AG04449 (cell line): ENCODE measurements around the gene RHOH.

Experiments
- CTCF ChIA-PET: fragments of 350-600 bp; formaldehyde crosslinking; extraction: SDS; loops from one replicate; lab custom pipeline; 2021; ENCODE audit warnings: antibody characterized with exemption; lab: Yijun Ruan, JAX
- POLR2A ChIA-PET: fragments of 400-600, 350-600 bp; formaldehyde crosslinking; extraction: SDS; loops from one replicate; lab custom pipeline; 2020; ENCODE audit warnings: antibody characterized with exemption, inconsistent platforms; lab: Yijun Ruan, JAX
- DNase-seq: peaks from one replicate; pipeline ENCODE4 v3.0.0-alpha.2; 2010; ENCODE audit warnings: low read depth, low spot score
- H3K4me3 ChIP-seq: 2 replicates; pipeline ENCODE4 v1.5.1; 2011; ENCODE audit warnings: low read depth, mild to moderate bottlenecking, control low read depth, low read length
- CTCF ChIP-seq: IDR thresholded peaks from one replicate; pipeline ENCODE4 v1.5.1; 2011; ENCODE audit warnings: mild to moderate bottlenecking, moderate library complexity, low read length, control low read depth, inconsistent platforms; ENCODE audit not compliant: insufficient read depth; ENCODE audit errors: missing control alignments

Gene RHOH

GRCh38 chr4:40211224-40212185 lies 14.7 kb downstream of the RHOH start:
- CTCF ChIA-PET: interaction anchor here (1.3 kb wide), 1 partner anchor 98 kb away, joined by 5 read pairs; no protein-coding TSS in a partner anchor
- no peak for TF ChIP-seq CTCF
- POLR2A ChIA-PET: no interaction called here
- H3K4me3 ChIP-seq: no peak overlapping the region
- DNase-seq: no peak

DNA sequence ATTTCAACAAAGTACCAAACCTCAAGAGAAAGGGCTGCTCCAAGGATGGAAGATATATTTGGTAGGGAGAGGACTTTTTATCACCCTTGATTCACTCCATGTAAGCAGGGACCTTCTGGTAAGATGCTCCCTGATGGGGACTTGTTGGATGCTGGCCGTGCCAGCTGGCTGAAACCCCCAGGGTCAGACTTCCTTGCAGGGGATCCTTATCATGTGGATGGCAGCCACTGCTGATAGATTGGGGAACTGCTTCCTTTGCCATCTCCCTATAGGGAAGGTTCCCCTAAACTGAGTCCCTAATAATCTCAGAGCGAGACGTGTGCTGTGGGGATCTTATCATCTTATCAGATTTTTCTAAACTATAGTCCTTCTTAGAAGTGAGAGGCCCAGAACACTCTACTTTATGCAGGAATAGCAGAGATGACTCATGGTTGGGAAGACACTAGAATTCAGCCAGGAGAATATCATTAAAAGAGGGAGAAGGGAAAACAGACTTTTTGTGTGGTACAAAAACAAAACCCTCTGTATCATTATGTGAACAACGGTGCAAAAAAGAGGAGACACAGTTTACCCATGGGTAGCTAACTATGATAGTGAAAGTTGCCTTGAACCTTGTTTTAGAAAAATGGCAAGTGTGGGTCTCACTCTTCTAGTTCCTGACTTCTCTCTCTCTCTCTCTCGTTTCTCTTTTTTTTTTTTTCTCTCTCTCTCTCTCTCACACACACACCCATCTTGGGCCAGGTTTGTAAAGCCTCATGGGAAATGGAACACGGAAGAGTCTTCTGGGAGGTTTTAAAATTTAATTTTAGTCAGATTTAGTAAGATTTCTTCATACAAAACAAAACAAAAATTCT lies 16.1 kb downstream of the RHOH start:
- CTCF ChIA-PET: no interaction called here
- no peak overlapping the region for H3K4me3 ChIP-seq
- no peak for DNase-seq
- POLR2A ChIA-PET: no interaction called here
- no peak for TF ChIP-seq CTCF

DNA sequence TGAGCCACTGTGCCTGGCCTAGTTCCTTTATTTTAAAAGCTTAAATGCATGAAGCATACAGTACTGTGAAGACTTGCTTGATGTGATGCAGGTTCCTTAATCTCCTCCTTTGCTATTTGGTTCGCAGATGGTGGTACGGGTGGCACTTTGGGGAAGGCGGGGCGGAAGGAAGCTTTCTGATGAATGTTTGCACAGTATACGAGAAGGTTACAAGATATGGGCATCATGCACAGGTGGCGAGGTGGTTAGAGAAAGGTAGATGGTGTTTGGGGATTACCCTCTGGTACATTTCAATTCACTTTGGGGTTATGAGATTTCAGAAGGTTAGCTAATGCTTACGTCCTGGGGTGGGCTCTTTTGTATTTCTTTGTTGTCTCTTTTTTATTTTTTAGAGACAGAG lies 17.2 kb downstream of the RHOH start:
- CTCF ChIA-PET: no interaction called here
- DNase-seq: no peak
- H3K4me3 ChIP-seq: no peak overlapping the region
- POLR2A ChIA-PET: no interaction called here
- TF ChIP-seq CTCF: no peak

DNA sequence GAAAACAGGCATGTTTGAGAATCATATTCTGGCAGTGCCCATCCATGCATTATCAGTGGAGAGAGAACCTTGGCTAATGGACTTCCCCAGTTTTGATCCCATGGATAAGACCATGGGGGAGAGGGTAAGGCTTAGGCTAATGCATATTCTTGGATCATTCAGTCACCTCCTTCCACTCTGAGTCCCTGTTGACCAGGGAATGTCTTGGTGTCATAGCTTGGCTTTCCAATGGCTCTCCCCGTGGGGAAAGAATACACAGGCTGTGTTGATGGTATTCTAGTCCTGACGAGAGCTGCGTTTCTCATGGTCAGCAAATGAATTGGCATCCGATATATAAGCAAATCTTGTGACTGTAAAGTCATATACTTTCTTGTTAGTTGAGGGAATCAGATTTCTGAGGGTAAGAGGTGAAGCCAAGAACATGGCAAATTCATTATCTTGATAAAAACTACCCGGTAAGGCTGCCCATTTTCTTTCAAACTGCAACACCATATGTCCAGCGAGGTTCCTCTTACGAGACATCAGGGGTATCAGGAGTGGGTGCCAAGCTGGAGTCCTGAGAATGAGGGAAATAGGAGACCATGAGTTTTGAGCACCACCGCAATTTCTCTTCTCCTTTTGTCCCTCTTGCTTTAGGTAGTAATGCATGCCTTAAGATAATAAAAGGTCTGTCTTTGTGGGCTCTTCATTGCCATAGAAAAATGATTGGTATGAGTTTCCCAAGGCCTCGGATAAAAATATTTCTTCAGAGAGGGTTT lies 18.0 kb downstream of the RHOH start:
- DNase-seq: no peak
- H3K4me3 ChIP-seq: no peak overlapping the region
- ChIA-PET CTCF (no interaction called here), POLR2A (no interaction called here)
- no peak for TF ChIP-seq CTCF

- no peak for DNase-seq
- POLR2A ChIA-PET: no interaction called here
These were observed 20.0 kb downstream of the RHOH start for GRCh38 chr4:40216622-40217366.

More at GRCh38 chr4:40216622-40217366, 20.0 kb downstream of the RHOH start:
- no peak for TF ChIP-seq CTCF
- no peak overlapping the region for H3K4me3 ChIP-seq
- CTCF ChIA-PET: interaction anchor here (1.9 kb wide), 1 partner anchor 11 kb away, joined by 8 read pairs; no protein-coding TSS in a partner anchor
